Nephron progenitor cell (in vitro differentiated cells): ENCODE results near the gene CSF3R.
A peak's percentile ranks its signal among the peaks of the same experiment; 100 is the strongest.

ENCODE experiments used
- DNase-seq: peaks from one replicate; pipeline ENCODE4 v3.0.0; 2021
- H3K27ac Mint-ChIP-seq: 2 replicates; pipeline ENCODE4 v1.8.0; 2021; ENCODE audit warnings: mild to moderate bottlenecking, moderate library complexity, mixed read lengths
- H3K27me3 Mint-ChIP-seq: 2 replicates; pipeline ENCODE4 v1.8.0; 2021; ENCODE audit warnings: mild to moderate bottlenecking, low read depth, mixed read lengths; ENCODE audit not compliant: poor library complexity
- H3K36me3 Mint-ChIP-seq: 2 replicates; pipeline ENCODE4 v1.8.0; 2021; ENCODE audit warnings: low read depth, mixed read lengths
- H3K4me1 Mint-ChIP-seq: 2 replicates; pipeline ENCODE4 v1.8.0; 2021; ENCODE audit warnings: mixed read lengths
- H3K4me3 Mint-ChIP-seq: 2 replicates; pipeline ENCODE4 v1.8.0; 2021; ENCODE audit warnings: mild to moderate bottlenecking, moderate library complexity, mixed read lengths
- H3K9me3 Mint-ChIP-seq: 2 replicates; pipeline ENCODE4 v1.8.0; 2021; ENCODE audit warnings: mild to moderate bottlenecking, moderate library complexity, mixed read lengths
- CTCF ChIP-seq: fragments of 200-600 bp; sonication (generic); IDR thresholded peaks from 2 replicates; pipeline ENCODE4 v1.5.0; 2021; ENCODE audit warnings: antibody characterized with exemption

Gene CSF3R

GRCh38 chr1:36476945-36477344 is 5.8 kb downstream of the CSF3R start:
- peaks cover 54% of the 10 kb centered on the region for H3K4me1 Mint-ChIP-seq
- H3K27me3 Mint-ChIP-seq, result peaks cover 21% of the 10 kb centered on the region
- no peaks in the 10 kb centered on the region for H3K36me3 Mint-ChIP-seq
- peak overlapping the region; percentile 69 for H3K27ac Mint-ChIP-seq
- TF ChIP-seq CTCF, result no peak
- no peaks in the 10 kb centered on the region for H3K9me3 Mint-ChIP-seq
- no peak for DNase-seq
- H3K4me3 Mint-ChIP-seq, result no peak overlapping the region

GRCh38 chr1:36475910-36476604 is 6.7 kb downstream of the CSF3R start:
- Mint-ChIP-seq H3K4me1 (peaks cover 55% of the 10 kb centered on the region), H3K27ac (peak overlapping the region; percentile 69), H3K36me3 (no peaks in the 10 kb centered on the region), H3K4me3 (no peak overlapping the region), H3K27me3 (peaks cover 21% of the 10 kb centered on the region), H3K9me3 (no peaks in the 10 kb centered on the region)
- no peak for TF ChIP-seq CTCF
- no peak for DNase-seq

GRCh38 chr1:36475341-36475740 is 7.4 kb downstream of the CSF3R start:
- DNase-seq, result no peak
- H3K36me3 Mint-ChIP-seq, result no peaks in the 10 kb centered on the region
- no peaks in the 10 kb centered on the region for H3K9me3 Mint-ChIP-seq
- no peak overlapping the region for H3K4me3 Mint-ChIP-seq
- no peak for TF ChIP-seq CTCF
- H3K4me1 Mint-ChIP-seq, result peaks cover 61% of the 10 kb centered on the region
- H3K27me3 Mint-ChIP-seq, result peaks cover 17% of the 10 kb centered on the region
- peak overlapping the region; percentile 83 for H3K27ac Mint-ChIP-seq

- H3K4me1 Mint-ChIP-seq, result peaks cover 70% of the 10 kb centered on the region
- no peak overlapping the region for H3K4me3 Mint-ChIP-seq
- H3K27ac Mint-ChIP-seq, result peak overlapping the region; percentile 60
- no peak for DNase-seq
- no peaks in the 10 kb centered on the region for H3K9me3 Mint-ChIP-seq
- no peaks in the 10 kb centered on the region for H3K36me3 Mint-ChIP-seq
- H3K27me3 Mint-ChIP-seq, result peaks cover 8% of the 10 kb centered on the region
- TF ChIP-seq CTCF, result no peak
Measured at GRCh38 chr1:36472656-36473055, 10.1 kb downstream of the CSF3R start.

- no peak for TF ChIP-seq CTCF
- peaks cover 76% of the 10 kb centered on the region for H3K4me1 Mint-ChIP-seq
Measured at GRCh38 chr1:36471830-36472641, 10.7 kb downstream of the CSF3R start.

More at GRCh38 chr1:36471830-36472641, 10.7 kb downstream of the CSF3R start:
- Mint-ChIP-seq H3K4me3 (no peak overlapping the region), H3K27ac (peak overlapping the region; percentile 39), H3K27me3 (peaks cover 8% of the 10 kb centered on the region), H3K9me3 (no peaks in the 10 kb centered on the region), H3K36me3 (no peaks in the 10 kb centered on the region)
- peak; percentile 25 for DNase-seq
